ENCODE measurements around the gene JOSD1. TPM values are rescaled to one million over a fixed set of nuclear protein-coding genes. Genes with fewer than 3 reads are reported as not detected.

JOSD1 gene
- total and polyA plus RNA-seq, 9 of the 15 experiments (the other 6 are each of a cell fraction or from before 2014, with no cell fraction given) = 8.9 to 39.1 (median 30.4) TPM

GRCh38 chr22:38706101-38706900 lies 5.6 kb upstream of the JOSD1 start (continued):
- peak; percentile 34 for TF ChIP-seq PCBP1 (IDR thresholded peaks at IDR 0.05; ENCODE audit: low read depth, low read length, poor library complexity, severe bottlenecking)
- no peak for TF ChIP-seq BCOR (IDR thresholded peaks at IDR 0.05)
- no peak for TF ChIP-seq SP1 (CRISPR knock-in tag; IDR thresholded peaks at IDR 0.05)
- TF ChIP-seq KAT2B (IDR thresholded peaks at IDR 0.05; ENCODE audit: low read depth, low read length) = no peak
- TF ChIP-seq TCFL5 (CRISPR knock-in tag; conservative IDR thresholded peaks at IDR 0.05) = no peak
- no peak for TF ChIP-seq IRF2 (CRISPR knock-in tag; IDR thresholded peaks at IDR 0.05)
- no peak for TF ChIP-seq ZFP1 (CRISPR knock-in tag; IDR thresholded peaks at IDR 0.05)
- no peak for TF ChIP-seq BRCA1 (IDR thresholded peaks at IDR 0.05)
- TF ChIP-seq BRCA1 (CRISPR knock-in tag; IDR thresholded peaks at IDR 0.05) = 0 out of 2 replicates have a peak, but pooled peaks have one; percentile 25
- TF ChIP-seq ZFP91 (CRISPR knock-in tag; IDR thresholded peaks at IDR 0.05) = no peak
- TF ChIP-seq ZNF407 (IDR thresholded peaks at IDR 0.05; ENCODE audit: low read depth) = no peak
- 0 out of 2 replicates have a peak, but pooled peaks have one; percentile 17 for TF ChIP-seq EGR1 (conservative IDR thresholded peaks at IDR 0.05)
- TF ChIP-seq PREB (CRISPR knock-in tag; IDR thresholded peaks at IDR 0.05) = no peak
- 0 out of 4 replicates have a peak, but pooled peaks have one; percentile 4 to 40 for TF ChIP-seq UBTF (IDR thresholded peaks at IDR 0.05; ENCODE audit: borderline replicate concordance in 1 of 2, low read depth in 2 of 2, low read length in 2 of 2)

Measured in K562 (cell line).